Measurements from ENCODE around the gene AGMO.

The AGMO gene

DNA sequence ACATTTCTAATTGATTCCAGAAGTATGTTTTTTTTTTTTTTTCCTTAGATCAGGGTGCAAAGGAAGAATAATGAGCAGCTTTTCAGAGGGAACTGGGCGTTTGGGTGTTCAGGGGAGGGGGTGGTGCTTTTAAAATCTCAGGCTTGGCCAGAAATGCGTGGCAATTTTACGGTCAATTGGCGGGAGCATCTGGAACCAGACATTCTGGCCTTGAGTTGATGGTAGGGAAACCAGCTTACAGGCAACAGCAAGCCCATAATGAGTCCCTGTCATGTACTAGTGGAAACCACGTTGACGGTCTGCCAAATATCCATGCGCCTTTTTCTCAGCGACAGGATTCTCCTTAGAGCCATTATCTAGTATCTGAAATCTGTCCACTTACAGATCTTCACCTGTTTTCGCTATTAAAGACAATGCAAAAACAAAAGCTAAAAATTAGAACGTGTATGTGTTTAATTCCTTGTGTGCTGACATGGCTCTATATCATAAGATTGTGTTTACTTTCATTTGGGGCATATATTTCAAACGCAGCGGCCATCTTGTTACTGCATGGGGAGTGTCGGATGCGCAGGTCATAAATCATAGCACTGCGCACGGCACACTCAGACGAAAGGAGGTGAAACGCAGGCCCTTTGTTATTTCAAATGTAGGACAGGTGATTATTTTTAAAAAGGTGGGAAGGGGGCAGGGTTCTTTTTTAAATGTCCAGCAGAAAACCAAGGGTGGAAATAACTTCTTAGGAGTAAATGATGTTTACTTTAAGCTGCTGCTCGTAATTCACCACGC lies 209.2 kb downstream of the AGMO start:
- Histone ChIP-seq H3K9me3 (ENCODE audit: control insufficient read depth, insufficient read depth, low read length) (peaks cover 3% of the 10 kb centered on the region; the same call in 1 of the 2 replicates), H3K27ac (ENCODE audit: low read depth, low read length) (no peak overlapping the region), H3K4me2 (ENCODE audit: low read length) (no peak overlapping the region), H3K79me2 (ENCODE audit: control insufficient read depth, low read length) (no peaks in the 10 kb centered on the region), H3K4me1 (ENCODE audit: control insufficient read depth, low read length) (no peaks in the 10 kb centered on the region), H3K36me3 (ENCODE audit: control insufficient read depth, low read length) (no peaks in the 10 kb centered on the region), H3K27me3 (ENCODE audit: control insufficient read depth, low read length) (no peaks in the 10 kb centered on the region), H3F3A (ENCODE audit: control insufficient read depth, insufficient read depth) (no peaks in the 10 kb centered on the region), H3K4me3 (ENCODE audit: low read length) (no peak overlapping the region), H4K20me1 (ENCODE audit: control insufficient read depth, insufficient read depth, low read depth, low read length) (no peaks in the 10 kb centered on the region), H3K9me2 (replicated peaks; ENCODE audit: control insufficient read depth, low read length) (no peaks in the 10 kb centered on the region)
- TF ChIP-seq EZH2phosphoT487 (IDR thresholded peaks at IDR 0.05; ENCODE audit: borderline replicate concordance, low read length), result no peak
- TF ChIP-seq, protein P1, sequence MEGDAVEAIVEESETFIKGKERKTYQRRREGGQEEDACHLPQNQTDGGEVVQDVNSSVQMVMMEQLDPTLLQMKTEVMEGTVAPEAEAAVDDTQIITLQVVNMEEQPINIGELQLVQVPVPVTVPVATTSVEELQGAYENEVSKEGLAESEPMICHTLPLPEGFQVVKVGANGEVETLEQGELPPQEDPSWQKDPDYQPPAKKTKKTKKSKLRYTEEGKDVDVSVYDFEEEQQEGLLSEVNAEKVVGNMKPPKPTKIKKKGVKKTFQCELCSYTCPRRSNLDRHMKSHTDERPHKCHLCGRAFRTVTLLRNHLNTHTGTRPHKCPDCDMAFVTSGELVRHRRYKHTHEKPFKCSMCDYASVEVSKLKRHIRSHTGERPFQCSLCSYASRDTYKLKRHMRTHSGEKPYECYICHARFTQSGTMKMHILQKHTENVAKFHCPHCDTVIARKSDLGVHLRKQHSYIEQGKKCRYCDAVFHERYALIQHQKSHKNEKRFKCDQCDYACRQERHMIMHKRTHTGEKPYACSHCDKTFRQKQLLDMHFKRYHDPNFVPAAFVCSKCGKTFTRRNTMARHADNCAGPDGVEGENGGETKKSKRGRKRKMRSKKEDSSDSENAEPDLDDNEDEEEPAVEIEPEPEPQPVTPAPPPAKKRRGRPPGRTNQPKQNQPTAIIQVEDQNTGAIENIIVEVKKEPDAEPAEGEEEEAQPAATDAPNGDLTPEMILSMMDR (IDR thresholded peaks at IDR 0.05; ENCODE audit: low read depth, low read length, poor library complexity, severe bottlenecking), result no peak

DNA sequence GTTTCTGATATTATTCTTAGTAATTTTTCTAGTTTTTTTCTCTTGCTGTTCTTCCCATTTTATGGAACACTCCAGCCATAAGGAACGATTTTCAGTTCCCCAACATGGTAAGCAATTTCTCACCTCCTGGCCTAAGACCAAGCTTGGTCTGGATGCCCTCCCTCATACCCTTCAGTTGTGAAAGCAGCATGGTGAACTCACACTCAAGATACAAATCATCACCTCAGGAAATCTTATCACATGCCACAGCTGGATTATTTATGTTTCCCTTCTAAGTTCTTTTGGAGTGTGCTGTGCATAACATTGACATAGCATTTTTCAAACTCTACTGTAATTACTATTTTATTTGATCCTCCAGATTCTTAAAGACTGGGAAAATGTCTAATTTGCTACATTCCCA lies 216.6 kb downstream of the AGMO start:
- H3K27ac ChIP-seq (ENCODE audit: low read depth, low read length), result no peak overlapping the region
- H3K4me3 ChIP-seq (ENCODE audit: low read length), result no peak overlapping the region
- H3K4me1 ChIP-seq (ENCODE audit: control insufficient read depth, low read length), result no peaks in the 10 kb centered on the region
- no peaks in the 10 kb centered on the region for H3K9me2 ChIP-seq (replicated peaks; ENCODE audit: control insufficient read depth, low read length)
- no peaks in the 10 kb centered on the region for H3K79me2 ChIP-seq (ENCODE audit: control insufficient read depth, low read length)
- TF ChIP-seq, protein P1 (IDR thresholded peaks at IDR 0.05; ENCODE audit: low read depth, low read length, poor library complexity, severe bottlenecking), result no peak
- no peak for TF ChIP-seq EZH2phosphoT487 (IDR thresholded peaks at IDR 0.05; ENCODE audit: borderline replicate concordance, low read length)
- H3K9me3 ChIP-seq (ENCODE audit: control insufficient read depth, insufficient read depth, low read length), result peaks cover 3% of the 10 kb centered on the region; the same call in 1 of the 2 replicates
- no peak overlapping the region for H3K4me2 ChIP-seq (ENCODE audit: low read length)
- H3F3A ChIP-seq (ENCODE audit: control insufficient read depth, insufficient read depth), result no peaks in the 10 kb centered on the region
- H3K36me3 ChIP-seq (ENCODE audit: control insufficient read depth, low read length), result no peaks in the 10 kb centered on the region
- no peaks in the 10 kb centered on the region for H4K20me1 ChIP-seq (ENCODE audit: control insufficient read depth, insufficient read depth, low read depth, low read length)
- no peaks in the 10 kb centered on the region for H3K27me3 ChIP-seq (ENCODE audit: control insufficient read depth, low read length)

DNA sequence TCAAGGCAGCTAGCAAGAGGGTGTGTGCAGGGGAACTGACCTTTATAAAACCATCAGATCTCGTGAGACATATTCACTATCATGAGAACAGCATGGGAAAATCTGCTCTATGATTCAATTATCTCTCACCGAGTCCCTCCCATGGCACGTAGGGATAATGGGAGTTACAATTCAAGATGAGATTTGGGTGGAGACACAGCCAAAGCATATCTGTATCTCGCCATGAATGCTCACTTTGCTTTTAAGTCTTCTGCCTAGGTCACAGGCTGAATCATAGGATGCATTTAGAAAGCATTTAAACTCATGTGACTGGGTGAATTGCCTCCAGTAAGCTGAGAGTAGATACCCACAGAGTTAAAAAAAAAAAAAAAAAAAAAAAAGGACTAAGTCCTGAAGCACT lies 220.0 kb downstream of the AGMO start:
- Histone ChIP-seq H3K9me2 (replicated peaks; ENCODE audit: control insufficient read depth, low read length) (no peaks in the 10 kb centered on the region), H3F3A (ENCODE audit: control insufficient read depth, insufficient read depth) (no peaks in the 10 kb centered on the region), H3K27me3 (ENCODE audit: control insufficient read depth, low read length) (no peaks in the 10 kb centered on the region), H3K79me2 (ENCODE audit: control insufficient read depth, low read length) (no peaks in the 10 kb centered on the region), H3K4me2 (ENCODE audit: low read length) (no peak overlapping the region), H3K4me1 (ENCODE audit: control insufficient read depth, low read length) (no peaks in the 10 kb centered on the region), H3K4me3 (ENCODE audit: low read length) (no peak overlapping the region), H3K9me3 (ENCODE audit: control insufficient read depth, insufficient read depth, low read length) (peaks cover 15% of the 10 kb centered on the region; the same call in 1 of the 2 replicates), H3K27ac (ENCODE audit: low read depth, low read length) (no peak overlapping the region), H4K20me1 (ENCODE audit: control insufficient read depth, insufficient read depth, low read depth, low read length) (no peaks in the 10 kb centered on the region), H3K36me3 (ENCODE audit: control insufficient read depth, low read length) (no peaks in the 10 kb centered on the region)
- TF ChIP-seq, protein P1 (IDR thresholded peaks at IDR 0.05; ENCODE audit: low read depth, low read length, poor library complexity, severe bottlenecking), result no peak
- TF ChIP-seq EZH2phosphoT487 (IDR thresholded peaks at IDR 0.05; ENCODE audit: borderline replicate concordance, low read length), result no peak
